ENCODE data around the gene TMEM39B.

DNA sequence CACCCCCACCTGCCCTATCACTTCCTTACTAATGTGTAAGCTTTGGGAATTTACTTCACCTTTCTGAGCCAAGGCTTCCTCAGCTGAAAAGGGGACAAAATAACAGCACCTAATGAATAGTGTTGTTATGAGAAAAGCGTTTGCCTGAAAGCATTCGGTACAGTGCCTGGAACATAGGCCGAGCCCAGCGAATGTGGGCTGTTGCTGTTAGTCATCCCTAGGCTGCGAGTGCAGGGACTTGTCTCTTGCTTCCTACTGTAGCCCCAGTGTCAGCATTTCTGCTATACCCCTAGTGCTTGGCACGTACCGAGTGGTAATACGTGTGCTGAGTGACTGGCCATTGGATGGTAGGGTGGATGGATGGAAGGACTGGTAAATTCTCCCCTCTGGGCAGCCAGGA, 18.4 kb downstream of the TMEM39B start:
- no peak for TF ChIP-seq POLR2A (IDR thresholded peaks at IDR 0.05)
- TF ChIP-seq, protein P1, sequence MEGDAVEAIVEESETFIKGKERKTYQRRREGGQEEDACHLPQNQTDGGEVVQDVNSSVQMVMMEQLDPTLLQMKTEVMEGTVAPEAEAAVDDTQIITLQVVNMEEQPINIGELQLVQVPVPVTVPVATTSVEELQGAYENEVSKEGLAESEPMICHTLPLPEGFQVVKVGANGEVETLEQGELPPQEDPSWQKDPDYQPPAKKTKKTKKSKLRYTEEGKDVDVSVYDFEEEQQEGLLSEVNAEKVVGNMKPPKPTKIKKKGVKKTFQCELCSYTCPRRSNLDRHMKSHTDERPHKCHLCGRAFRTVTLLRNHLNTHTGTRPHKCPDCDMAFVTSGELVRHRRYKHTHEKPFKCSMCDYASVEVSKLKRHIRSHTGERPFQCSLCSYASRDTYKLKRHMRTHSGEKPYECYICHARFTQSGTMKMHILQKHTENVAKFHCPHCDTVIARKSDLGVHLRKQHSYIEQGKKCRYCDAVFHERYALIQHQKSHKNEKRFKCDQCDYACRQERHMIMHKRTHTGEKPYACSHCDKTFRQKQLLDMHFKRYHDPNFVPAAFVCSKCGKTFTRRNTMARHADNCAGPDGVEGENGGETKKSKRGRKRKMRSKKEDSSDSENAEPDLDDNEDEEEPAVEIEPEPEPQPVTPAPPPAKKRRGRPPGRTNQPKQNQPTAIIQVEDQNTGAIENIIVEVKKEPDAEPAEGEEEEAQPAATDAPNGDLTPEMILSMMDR (IDR thresholded peaks at IDR 0.05): no peak

Data from breast epithelium (tissue), 3 donors.